Tibial nerve (tissue), 3 donors: ENCODE data around the gene NUP133.

ENCODE experiments used
- CTCF ChIP-seq, 5 experiments: fragments of 200-600 bp in 3 of 5; fragments of 450-650 bp in 2 of 5; sonication (generic) in 3 of 5; IDR thresholded peaks; one replicate each; pipeline ENCODE4 v1.5.1; 2016 to 2019; ENCODE audit warnings: antibody characterized with exemption in 5 of 5, mild to moderate bottlenecking in 3 of 5, moderate library complexity in 2 of 5
- POLR2A ChIP-seq, 2 donors: fragments of 450-650 bp; IDR thresholded peaks; one replicate each; pipeline ENCODE4 v1.6.1; 2017; ENCODE audit warnings: antibody characterized with exemption in 2 of 2, mild to moderate bottlenecking in 2 of 2, moderate library complexity in 2 of 2

GRCh38 chr1:229445828-229446227, 62.3 kb downstream of the NUP133 start:
- no peak for TF ChIP-seq CTCF (IDR thresholded peaks at IDR 0.05)
- no peak for TF ChIP-seq POLR2A (IDR thresholded peaks at IDR 0.05)
